ENCODE results near the gene PLPPR2.
"Not testable (repeated sequence)": the region's sequence is repeated elsewhere in the genome, so short reads cannot be mapped to it uniquely, and the experiment has no call there.

The PLPPR2 gene

GRCh38 chr19:11355160-11356073 is at the start of gene PLPPR2:
PLPPR2 (plus strand) TSS chr19:11355432; CDS start chr19:11357674, 2,242 bp downstream.
- peak; percentile 48 to 78 (median 64) for DNase-seq

GRCh38 chr19:11306337-11306736 is 48.9 kb upstream of the PLPPR2 start:
- no peak for DNase-seq

GRCh38 chr19:11320278-11320995 is 34.8 kb upstream of the PLPPR2 start:
- not testable (repeated sequence) for DNase-seq

- DNase-seq, result no peak
Measured at GRCh38 chr19:11321191-11322126, 33.8 kb upstream of the PLPPR2 start.

GRCh38 chr19:11322269-11323024 is 32.8 kb upstream of the PLPPR2 start:
- no peak for DNase-seq

GRCh38 chr19:11323601-11324078 is 31.6 kb upstream of the PLPPR2 start:
- DNase-seq, result no peak

GRCh38 chr19:11324079-11324661 is 31.1 kb upstream of the PLPPR2 start:
- peak in 1 of 4 experiments; percentile 18 for DNase-seq

GRCh38 chr19:11324748-11325389 is 30.4 kb upstream of the PLPPR2 start:
- no peak for DNase-seq

GRCh38 chr19:11325544-11325943 is 29.7 kb upstream of the PLPPR2 start:
- no peak for DNase-seq

GRCh38 chr19:11330127-11330526 is 25.1 kb upstream of the PLPPR2 start:
- DNase-seq, result no peak

- no peak for DNase-seq
Measured at GRCh38 chr19:11331502-11331901, 23.7 kb upstream of the PLPPR2 start.

GRCh38 chr19:11332822-11333221 is 22.4 kb upstream of the PLPPR2 start:
- DNase-seq, result no peak

- DNase-seq, result not testable (repeated sequence)
Measured at GRCh38 chr19:11333838-11334237, 21.4 kb upstream of the PLPPR2 start.

- DNase-seq, result no peak
Measured at GRCh38 chr19:11335449-11336146, 19.6 kb upstream of the PLPPR2 start.

GRCh38 chr19:11337080-11337479 is 18.2 kb upstream of the PLPPR2 start:
- no peak for DNase-seq

GRCh38 chr19:11338121-11338520 is 17.1 kb upstream of the PLPPR2 start:
- DNase-seq, result no peak

GRCh38 chr19:11338569-11339253 is 16.5 kb upstream of the PLPPR2 start:
- no peak for DNase-seq

- peak; percentile 22 to 64 (median 38) for DNase-seq
Measured at GRCh38 chr19:11339254-11340098, 15.8 kb upstream of the PLPPR2 start, which contains the start of gene RAB3D. RAB3D (minus strand) TSS chr19:11339657; CDS start chr19:11337399, 2,258 bp downstream.

- DNase-seq, result not testable (repeated sequence)
Measured at GRCh38 chr19:11340099-11340467, 15.1 kb upstream of the PLPPR2 start.
